IPS-18c (cell line): ENCODE data around the gene CORO6.
A peak's percentile ranks its signal among the peaks of the same experiment; 100 is the strongest.
"Not testable (repeated sequence)": the region's sequence is repeated elsewhere in the genome, so short reads cannot be mapped to it uniquely, and the experiment has no call there.

Source experiments
- H3K4me3 ChIP-seq: 2 replicates; pipeline ENCODE4 v1.7.0; 2013; ENCODE audit warnings: low read depth, mild to moderate bottlenecking, low read length, moderate library complexity; ENCODE audit not compliant: insufficient read depth
- H3K9me3 ChIP-seq: one replicate; pipeline ENCODE4 v1.6.1; 2013; ENCODE audit warnings: mild to moderate bottlenecking, low read length, moderate library complexity; ENCODE audit not compliant: control insufficient read depth, insufficient read depth

The CORO6 gene

GRCh38 chr17:29622337-29623282 is at the start of gene CORO6:
Gene CORO6 (minus strand): TSS chr17:29622912. CDS start chr17:29621421, 1,491 bp downstream.
- Histone ChIP-seq H3K4me3 (peak within 1 kb of the TSS; percentile 72), H3K9me3 (no peaks in the 10 kb centered on the region)

GRCh38 chr17:29671661-29672060 is 48.9 kb upstream of the CORO6 start:
- no peak overlapping the region for H3K4me3 ChIP-seq
- no peaks in the 10 kb centered on the region for H3K9me3 ChIP-seq

GRCh38 chr17:29669266-29669665 is 46.6 kb upstream of the CORO6 start:
- Histone ChIP-seq H3K9me3 (no peaks in the 10 kb centered on the region), H3K4me3 (no peak overlapping the region)

GRCh38 chr17:29667969-29668368 is 45.3 kb upstream of the CORO6 start:
- no peaks in the 10 kb centered on the region for H3K9me3 ChIP-seq
- no peak overlapping the region for H3K4me3 ChIP-seq

GRCh38 chr17:29665481-29665810 is 42.7 kb upstream of the CORO6 start:
- H3K4me3 ChIP-seq, result no peak overlapping the region
- no peaks in the 10 kb centered on the region for H3K9me3 ChIP-seq

- H3K4me3 ChIP-seq, result no peak overlapping the region
Observed at GRCh38 chr17:29664743-29665480, 42.2 kb upstream of the CORO6 start.

GRCh38 chr17:29663155-29663554 is 40.4 kb upstream of the CORO6 start:
- H3K4me3 ChIP-seq, result no peak overlapping the region

More at GRCh38 chr17:29664743-29665480, 42.2 kb upstream of the CORO6 start:
- no peaks in the 10 kb centered on the region for H3K9me3 ChIP-seq

GRCh38 chr17:29661213-29661612 is 38.5 kb upstream of the CORO6 start:
- no peaks in the 10 kb centered on the region for H3K9me3 ChIP-seq
- H3K4me3 ChIP-seq, result no peak overlapping the region

More at GRCh38 chr17:29663155-29663554, 40.4 kb upstream of the CORO6 start:
- H3K9me3 ChIP-seq, result no peaks in the 10 kb centered on the region

- Histone ChIP-seq H3K9me3 (no peaks in the 10 kb centered on the region), H3K4me3 (no peak overlapping the region)
Observed at GRCh38 chr17:29659155-29659554, 36.4 kb upstream of the CORO6 start.

GRCh38 chr17:29655323-29655722 is 32.6 kb upstream of the CORO6 start:
- Histone ChIP-seq H3K4me3 (no peak overlapping the region), H3K9me3 (no peaks in the 10 kb centered on the region)

GRCh38 chr17:29653995-29654714 is 31.4 kb upstream of the CORO6 start:
- Histone ChIP-seq H3K9me3 (no peaks in the 10 kb centered on the region), H3K4me3 (no peak overlapping the region)

GRCh38 chr17:29652976-29653375 is 30.3 kb upstream of the CORO6 start:
- H3K4me3 ChIP-seq, result no peak overlapping the region
- H3K9me3 ChIP-seq, result no peaks in the 10 kb centered on the region

- H3K4me3 ChIP-seq, H3K9me3 ChIP-seq: not testable (repeated sequence)
Observed at GRCh38 chr17:29651913-29652312, 29.2 kb upstream of the CORO6 start.

GRCh38 chr17:29650396-29650795 is 27.7 kb upstream of the CORO6 start:
- Histone ChIP-seq H3K4me3 (no peak overlapping the region), H3K9me3 (no peaks in the 10 kb centered on the region)

- no peak overlapping the region for H3K4me3 ChIP-seq
Observed at GRCh38 chr17:29649359-29649758, 26.6 kb upstream of the CORO6 start.

GRCh38 chr17:29648005-29648404 is 25.3 kb upstream of the CORO6 start:
- Histone ChIP-seq H3K4me3 (no peak overlapping the region), H3K9me3 (no peaks in the 10 kb centered on the region)

More at GRCh38 chr17:29649359-29649758, 26.6 kb upstream of the CORO6 start:
- H3K9me3 ChIP-seq, result no peaks in the 10 kb centered on the region

GRCh38 chr17:29645515-29646051 is 22.9 kb upstream of the CORO6 start:
- Histone ChIP-seq H3K9me3 (no peaks in the 10 kb centered on the region), H3K4me3 (no peak overlapping the region)
